Hepatocyte (in vitro differentiated cells): ENCODE data around the gene FBF1.

ENCODE experiments used
- EZH2 ChIP-seq: fragments of 200-600 bp; sonication (generic); IDR thresholded peaks from 2 replicates; pipeline ENCODE4 v1.6.1; 2016; ENCODE audit warnings: antibody characterized with exemption, mild to moderate bottlenecking, borderline replicate concordance
- TF ChIP-seq, protein P1 (sequence below): fragments of 200-600 bp; sonication (generic); IDR thresholded peaks from 2 replicates; pipeline ENCODE4 v1.5.1; 2016; ENCODE audit warnings: antibody characterized with exemption, mild to moderate bottlenecking; ENCODE audit not compliant: poor library complexity

DNA sequence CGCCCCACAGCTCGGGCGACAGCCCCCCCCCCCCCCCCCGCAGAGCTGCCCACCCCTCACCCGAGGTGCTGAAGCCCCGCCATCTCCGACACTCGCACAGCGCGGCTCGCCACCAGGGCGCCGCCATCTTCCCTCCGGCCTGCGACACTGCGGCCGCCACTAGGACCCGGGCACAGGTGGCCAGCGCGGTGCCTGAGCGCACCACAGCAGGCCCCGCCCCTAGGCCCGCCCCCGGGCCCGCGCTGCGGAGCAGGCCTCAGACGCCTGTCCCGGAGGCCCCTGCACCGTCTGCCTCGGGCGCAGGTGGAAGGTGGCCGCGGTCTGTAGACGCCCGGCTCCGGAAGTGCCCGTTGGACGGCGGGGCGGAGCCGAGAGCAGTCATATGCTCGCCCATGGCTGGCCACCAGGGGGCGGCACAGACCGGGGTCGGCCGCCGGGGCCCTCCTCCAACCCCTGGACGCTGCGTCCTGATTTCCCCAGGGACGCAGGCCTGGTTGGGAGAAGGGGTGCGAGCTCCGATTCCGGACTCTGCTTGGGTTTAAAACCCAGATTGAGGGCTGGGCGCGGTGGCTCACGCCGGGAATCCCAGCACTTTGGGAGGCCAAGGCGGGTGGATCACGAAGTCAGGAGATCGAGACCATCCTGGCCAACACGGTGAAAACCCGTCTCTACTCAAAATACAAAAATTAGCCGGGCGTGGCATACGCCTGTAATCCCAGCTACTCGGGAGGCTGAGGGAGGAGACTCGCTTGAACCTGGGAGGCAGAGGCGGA lies 35.9 kb downstream of the FBF1 start, which contains the start of gene MRPL38:
- TF ChIP-seq, protein P1, sequence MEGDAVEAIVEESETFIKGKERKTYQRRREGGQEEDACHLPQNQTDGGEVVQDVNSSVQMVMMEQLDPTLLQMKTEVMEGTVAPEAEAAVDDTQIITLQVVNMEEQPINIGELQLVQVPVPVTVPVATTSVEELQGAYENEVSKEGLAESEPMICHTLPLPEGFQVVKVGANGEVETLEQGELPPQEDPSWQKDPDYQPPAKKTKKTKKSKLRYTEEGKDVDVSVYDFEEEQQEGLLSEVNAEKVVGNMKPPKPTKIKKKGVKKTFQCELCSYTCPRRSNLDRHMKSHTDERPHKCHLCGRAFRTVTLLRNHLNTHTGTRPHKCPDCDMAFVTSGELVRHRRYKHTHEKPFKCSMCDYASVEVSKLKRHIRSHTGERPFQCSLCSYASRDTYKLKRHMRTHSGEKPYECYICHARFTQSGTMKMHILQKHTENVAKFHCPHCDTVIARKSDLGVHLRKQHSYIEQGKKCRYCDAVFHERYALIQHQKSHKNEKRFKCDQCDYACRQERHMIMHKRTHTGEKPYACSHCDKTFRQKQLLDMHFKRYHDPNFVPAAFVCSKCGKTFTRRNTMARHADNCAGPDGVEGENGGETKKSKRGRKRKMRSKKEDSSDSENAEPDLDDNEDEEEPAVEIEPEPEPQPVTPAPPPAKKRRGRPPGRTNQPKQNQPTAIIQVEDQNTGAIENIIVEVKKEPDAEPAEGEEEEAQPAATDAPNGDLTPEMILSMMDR: peak; percentile 100
- no peak for TF ChIP-seq EZH2
